Spleen (tissue), 7 donors: ENCODE results near the gene CNN1.

Source experiments
- POLR2AphosphoS5 ChIP-seq, 3 donors: sonication (generic); formaldehyde crosslinking; IDR thresholded peaks; one replicate each; pipeline ENCODE4 v1.5.1; 2017; ENCODE audit warnings: antibody characterized with exemption in 3 of 3
- TF ChIP-seq, protein P1 (sequence below), 11 experiments: fragments of 200-600 bp in 7 of 11; fragments of 450-650 bp in 4 of 11; sonication (generic) in 4 of 11; IDR thresholded peaks in 8 of 11; conservative IDR thresholded peaks in 3 of 11; 1 replicate in 7 of 11; 2 replicates in 4 of 11; pipeline versions ENCODE4 v1.4.0 to v1.8.0; 2016 to 2021; ENCODE audit warnings: antibody characterized with exemption in 11 of 11, inconsistent platforms in 4 of 11, mild to moderate bottlenecking in 1 of 11
- donor health status: DM: no; HTN: no; CAD: no; lungs with moderate emphysema.
- donor health status: DM: no; HTN: no; CAD: no.
- donor health status: DM: no; HTN: no; CAD: no.

DNA sequence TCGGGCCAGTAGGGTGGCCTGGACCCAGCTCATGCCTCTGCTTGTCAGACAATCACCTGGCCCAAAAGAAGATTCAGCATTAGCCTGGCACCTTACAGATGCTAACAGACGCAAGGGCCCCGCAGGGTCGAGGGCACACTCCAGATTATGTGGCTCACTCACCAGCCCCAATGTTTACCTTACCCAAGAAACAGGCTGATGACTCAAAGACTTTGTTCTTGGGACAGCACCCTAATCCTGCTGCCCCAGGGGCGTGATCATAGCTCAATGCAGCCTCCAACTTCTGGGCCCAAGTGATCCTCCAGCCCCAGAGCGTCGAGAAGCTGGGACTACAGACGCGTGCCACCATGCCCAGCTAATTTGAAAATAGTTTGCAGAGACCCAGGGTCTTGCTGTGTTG lies 19.5 kb upstream of the CNN1 start:
- TF ChIP-seq POLR2AphosphoS5 (IDR thresholded peaks at IDR 0.05): no peak
- TF ChIP-seq, protein P1, sequence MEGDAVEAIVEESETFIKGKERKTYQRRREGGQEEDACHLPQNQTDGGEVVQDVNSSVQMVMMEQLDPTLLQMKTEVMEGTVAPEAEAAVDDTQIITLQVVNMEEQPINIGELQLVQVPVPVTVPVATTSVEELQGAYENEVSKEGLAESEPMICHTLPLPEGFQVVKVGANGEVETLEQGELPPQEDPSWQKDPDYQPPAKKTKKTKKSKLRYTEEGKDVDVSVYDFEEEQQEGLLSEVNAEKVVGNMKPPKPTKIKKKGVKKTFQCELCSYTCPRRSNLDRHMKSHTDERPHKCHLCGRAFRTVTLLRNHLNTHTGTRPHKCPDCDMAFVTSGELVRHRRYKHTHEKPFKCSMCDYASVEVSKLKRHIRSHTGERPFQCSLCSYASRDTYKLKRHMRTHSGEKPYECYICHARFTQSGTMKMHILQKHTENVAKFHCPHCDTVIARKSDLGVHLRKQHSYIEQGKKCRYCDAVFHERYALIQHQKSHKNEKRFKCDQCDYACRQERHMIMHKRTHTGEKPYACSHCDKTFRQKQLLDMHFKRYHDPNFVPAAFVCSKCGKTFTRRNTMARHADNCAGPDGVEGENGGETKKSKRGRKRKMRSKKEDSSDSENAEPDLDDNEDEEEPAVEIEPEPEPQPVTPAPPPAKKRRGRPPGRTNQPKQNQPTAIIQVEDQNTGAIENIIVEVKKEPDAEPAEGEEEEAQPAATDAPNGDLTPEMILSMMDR (IDR thresholded peaks at IDR 0.05 in 8 of 11, conservative IDR thresholded peaks at IDR 0.05 in 3 of 11): no peak
